Measurements from ENCODE around the gene OPN4.

Gene OPN4

DNA sequence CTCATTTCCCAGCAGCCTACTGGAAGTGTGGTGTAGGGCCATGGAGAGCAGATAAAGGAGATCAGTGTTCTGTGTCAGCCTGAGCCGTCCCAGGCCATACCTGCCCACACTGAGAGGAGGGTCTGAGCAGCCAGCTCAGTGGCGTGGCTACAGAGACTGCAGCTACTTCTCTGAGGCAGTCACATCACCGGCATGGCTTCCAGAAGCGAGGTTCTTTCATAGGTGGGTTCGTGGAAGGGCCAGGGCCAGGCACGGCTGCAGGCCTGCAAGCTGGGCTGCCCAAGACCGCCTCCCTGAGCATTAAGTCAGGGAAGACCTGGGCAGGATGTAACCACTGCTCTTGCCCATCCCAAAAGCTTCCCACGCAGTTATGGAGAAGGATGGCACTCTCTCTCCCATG is 48.8 kb downstream of the OPN4 start:
- Histone ChIP-seq H3K9me3 (ENCODE audit: control insufficient read depth, low read length) (no peaks in the 10 kb centered on the region), H3K9ac (no peak overlapping the region), H3K27me3 (ENCODE audit: control insufficient read depth, insufficient read depth, low read length) (no peaks in the 10 kb centered on the region), H2AFZ (no peak overlapping the region), H3K36me3 (ENCODE audit: control insufficient read depth, insufficient read depth, low read length) (no peaks in the 10 kb centered on the region), H3K27ac (no peak overlapping the region), H3K4me3 (ENCODE audit: low read depth, low read length) (no peak overlapping the region), H3K4me2 (ENCODE audit: low read length) (no peak overlapping the region), H3K79me2 (no peaks in the 10 kb centered on the region), H3K4me1 (no peaks in the 10 kb centered on the region)
- TF ChIP-seq, protein P1, sequence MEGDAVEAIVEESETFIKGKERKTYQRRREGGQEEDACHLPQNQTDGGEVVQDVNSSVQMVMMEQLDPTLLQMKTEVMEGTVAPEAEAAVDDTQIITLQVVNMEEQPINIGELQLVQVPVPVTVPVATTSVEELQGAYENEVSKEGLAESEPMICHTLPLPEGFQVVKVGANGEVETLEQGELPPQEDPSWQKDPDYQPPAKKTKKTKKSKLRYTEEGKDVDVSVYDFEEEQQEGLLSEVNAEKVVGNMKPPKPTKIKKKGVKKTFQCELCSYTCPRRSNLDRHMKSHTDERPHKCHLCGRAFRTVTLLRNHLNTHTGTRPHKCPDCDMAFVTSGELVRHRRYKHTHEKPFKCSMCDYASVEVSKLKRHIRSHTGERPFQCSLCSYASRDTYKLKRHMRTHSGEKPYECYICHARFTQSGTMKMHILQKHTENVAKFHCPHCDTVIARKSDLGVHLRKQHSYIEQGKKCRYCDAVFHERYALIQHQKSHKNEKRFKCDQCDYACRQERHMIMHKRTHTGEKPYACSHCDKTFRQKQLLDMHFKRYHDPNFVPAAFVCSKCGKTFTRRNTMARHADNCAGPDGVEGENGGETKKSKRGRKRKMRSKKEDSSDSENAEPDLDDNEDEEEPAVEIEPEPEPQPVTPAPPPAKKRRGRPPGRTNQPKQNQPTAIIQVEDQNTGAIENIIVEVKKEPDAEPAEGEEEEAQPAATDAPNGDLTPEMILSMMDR (IDR thresholded peaks at IDR 0.05): no peak

DNA sequence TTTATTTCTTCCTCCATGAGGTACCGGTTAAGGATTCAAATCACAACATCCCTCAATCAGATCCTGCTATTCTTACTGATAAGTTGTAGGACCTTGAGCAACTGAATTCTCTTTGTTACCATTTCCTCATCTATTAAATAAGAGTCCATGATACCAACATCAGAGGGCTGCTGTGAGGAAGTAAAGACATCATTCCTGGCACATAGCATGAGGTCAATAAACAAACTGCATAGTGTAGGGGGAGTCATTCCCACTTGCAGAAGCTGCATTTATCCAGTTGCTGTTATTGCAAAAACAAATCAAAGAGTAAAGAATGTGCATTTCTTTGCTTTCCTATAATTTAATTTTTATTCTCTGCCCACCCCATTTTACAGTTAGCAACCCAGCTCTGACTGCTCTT is 50.8 kb downstream of the OPN4 start:
- no peak overlapping the region for H2AFZ ChIP-seq
- no peaks in the 10 kb centered on the region for H3K4me1 ChIP-seq
- no peaks in the 10 kb centered on the region for H3K9me3 ChIP-seq (ENCODE audit: control insufficient read depth, low read length)
- TF ChIP-seq, protein P1 (IDR thresholded peaks at IDR 0.05): no peak
- H3K4me2 ChIP-seq (ENCODE audit: low read length): no peak overlapping the region
- H3K36me3 ChIP-seq (ENCODE audit: control insufficient read depth, insufficient read depth, low read length): no peaks in the 10 kb centered on the region
- H3K27ac ChIP-seq: no peak overlapping the region
- H3K79me2 ChIP-seq: no peaks in the 10 kb centered on the region
- H3K4me3 ChIP-seq (ENCODE audit: low read depth, low read length): no peak overlapping the region
- no peak overlapping the region for H3K9ac ChIP-seq
- no peaks in the 10 kb centered on the region for H3K27me3 ChIP-seq (ENCODE audit: control insufficient read depth, insufficient read depth, low read length)

DNA sequence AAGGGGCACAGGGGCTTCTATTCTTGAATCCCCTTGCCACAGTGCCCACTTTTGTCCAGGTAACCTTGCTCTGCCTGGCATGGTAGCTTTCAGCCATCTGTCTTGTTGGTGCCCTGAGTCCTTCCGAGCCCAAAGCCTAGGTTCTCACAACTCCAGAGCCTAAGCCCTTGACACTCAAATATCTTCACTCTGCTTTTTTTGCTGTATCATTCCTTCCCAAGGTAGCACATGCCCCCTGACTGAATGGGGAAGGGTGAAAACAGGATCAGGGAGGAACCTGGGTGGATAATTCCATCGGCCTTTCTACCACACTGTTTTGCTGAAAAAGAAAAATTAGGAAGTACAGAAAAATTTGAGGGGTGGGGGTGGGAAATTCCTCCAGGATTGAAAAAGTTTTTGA is 51.6 kb downstream of the OPN4 start:
- Histone ChIP-seq H3K9ac (no peak overlapping the region), H3K79me2 (no peaks in the 10 kb centered on the region), H3K4me2 (ENCODE audit: low read length) (no peak overlapping the region), H3K27me3 (ENCODE audit: control insufficient read depth, insufficient read depth, low read length) (no peaks in the 10 kb centered on the region), H3K9me3 (ENCODE audit: control insufficient read depth, low read length) (no peaks in the 10 kb centered on the region), H3K36me3 (ENCODE audit: control insufficient read depth, insufficient read depth, low read length) (no peaks in the 10 kb centered on the region), H3K4me3 (ENCODE audit: low read depth, low read length) (no peak overlapping the region), H3K27ac (no peak overlapping the region), H2AFZ (no peak overlapping the region), H3K4me1 (peaks cover 4% of the 10 kb centered on the region)
- TF ChIP-seq, protein P1 (IDR thresholded peaks at IDR 0.05): no peak

DNA sequence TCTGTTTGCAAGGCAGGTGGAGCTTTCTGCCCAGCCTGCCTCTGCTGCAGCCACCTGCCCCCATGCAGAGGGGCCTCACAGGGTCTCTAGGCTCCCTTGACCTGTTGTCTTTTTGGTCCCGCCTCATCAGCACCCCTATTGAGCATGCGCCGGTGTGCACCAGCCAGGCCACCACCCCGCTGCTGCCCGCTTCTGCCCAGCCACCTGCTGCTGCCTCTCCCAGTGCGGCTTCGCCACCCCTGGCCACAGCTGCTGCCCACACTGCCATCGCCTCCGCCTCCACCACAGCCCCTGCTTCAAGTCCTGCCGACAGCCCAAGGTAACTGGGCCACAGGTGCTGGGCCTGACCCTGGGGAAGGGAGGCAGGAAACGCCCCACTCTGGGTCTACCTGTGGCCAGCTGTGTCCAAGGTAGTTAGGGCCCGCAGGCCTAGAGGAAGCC is 52.1 kb downstream of the OPN4 start:
- TF ChIP-seq, protein P1 (IDR thresholded peaks at IDR 0.05): no peak
- Histone ChIP-seq H3K9me3 (ENCODE audit: control insufficient read depth, low read length) (no peaks in the 10 kb centered on the region), H3K27ac (no peak overlapping the region), H3K4me1 (peaks cover 4% of the 10 kb centered on the region), H3K79me2 (no peaks in the 10 kb centered on the region), H3K4me3 (ENCODE audit: low read depth, low read length) (no peak overlapping the region), H3K36me3 (ENCODE audit: control insufficient read depth, insufficient read depth, low read length) (no peaks in the 10 kb centered on the region), H3K4me2 (ENCODE audit: low read length) (no peak overlapping the region), H2AFZ (no peak overlapping the region), H3K27me3 (ENCODE audit: control insufficient read depth, insufficient read depth, low read length) (no peaks in the 10 kb centered on the region), H3K9ac (no peak overlapping the region)

DNA sequence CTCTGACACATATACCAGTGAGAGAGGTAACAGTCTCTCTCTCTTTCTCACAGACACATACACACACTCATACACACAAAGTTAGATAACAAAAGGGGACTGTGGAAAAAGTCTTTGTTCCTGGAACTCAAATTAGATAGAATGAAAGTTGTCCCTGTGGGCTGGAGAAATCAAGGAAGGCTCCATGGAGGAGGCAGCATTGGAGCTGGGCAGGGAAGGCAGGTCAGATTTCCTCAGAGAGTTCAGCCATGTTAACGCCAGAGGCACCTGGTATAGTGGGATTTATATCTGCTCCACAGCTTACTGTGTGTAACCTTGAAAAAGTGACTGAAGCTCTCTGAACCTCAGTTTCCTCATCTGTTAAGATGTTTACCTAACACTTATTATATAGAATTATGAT is 52.6 kb downstream of the OPN4 start:
- TF ChIP-seq, protein P1 (IDR thresholded peaks at IDR 0.05): no peak
- H3K4me2 ChIP-seq (ENCODE audit: low read length): no peak overlapping the region
- peaks cover 4% of the 10 kb centered on the region for H3K4me1 ChIP-seq
- no peak overlapping the region for H3K9ac ChIP-seq
- no peak overlapping the region for H3K27ac ChIP-seq
- no peaks in the 10 kb centered on the region for H3K27me3 ChIP-seq (ENCODE audit: control insufficient read depth, insufficient read depth, low read length)
- no peaks in the 10 kb centered on the region for H3K79me2 ChIP-seq
- H3K4me3 ChIP-seq (ENCODE audit: low read depth, low read length): no peak overlapping the region
- H3K9me3 ChIP-seq (ENCODE audit: control insufficient read depth, low read length): no peaks in the 10 kb centered on the region
- H2AFZ ChIP-seq: no peak overlapping the region
- H3K36me3 ChIP-seq (ENCODE audit: control insufficient read depth, insufficient read depth, low read length): no peaks in the 10 kb centered on the region

Measured in parathyroid adenoma (tissue), 2 donors.